NCI-H510A (cell line): Measurements from ENCODE around the gene HNRNPAB.

ENCODE experiments used
- DNase-seq: peaks from one replicate; lab custom pipeline; 2025; lab: John Stamatoyannopoulos, UW

HNRNPAB gene

GRCh38 chr5:178204182-178204934 is at the start of gene HNRNPAB:
TSS of gene HNRNPAB (plus strand) at chr5:178204533. CDS start at chr5:178204838, 305 bp downstream.
- DNase-seq: peak; percentile 78

- no peak for DNase-seq
Observed at GRCh38 chr5:178155065-178155464, 49.3 kb upstream of the HNRNPAB start.

GRCh38 chr5:178160176-178160575 is 44.2 kb upstream of the HNRNPAB start:
- no peak for DNase-seq

GRCh38 chr5:178162481-178162880 is 41.9 kb upstream of the HNRNPAB start:
- no peak for DNase-seq

GRCh38 chr5:178163772-178164735 is 40.3 kb upstream of the HNRNPAB start:
- DNase-seq: peak; percentile 78

- DNase-seq: no peak
Observed at GRCh38 chr5:178165581-178165980, 38.8 kb upstream of the HNRNPAB start.

GRCh38 chr5:178170455-178170854 is 33.9 kb upstream of the HNRNPAB start:
- no peak for DNase-seq

GRCh38 chr5:178174456-178174855 is 29.9 kb upstream of the HNRNPAB start:
- no peak for DNase-seq

- DNase-seq: no peak
Observed at GRCh38 chr5:178176791-178177190, 27.5 kb upstream of the HNRNPAB start.

- DNase-seq: no peak
Observed at GRCh38 chr5:178177569-178177968, 26.8 kb upstream of the HNRNPAB start.

- no peak for DNase-seq
Observed at GRCh38 chr5:178180141-178180863, 24.0 kb upstream of the HNRNPAB start.

GRCh38 chr5:178182158-178182876 is 22.0 kb upstream of the HNRNPAB start:
- DNase-seq: no peak

GRCh38 chr5:178186427-178186826 is 17.9 kb upstream of the HNRNPAB start:
- DNase-seq: no peak

- DNase-seq: no peak
Observed at GRCh38 chr5:178187014-178187413, 17.3 kb upstream of the HNRNPAB start, which contains the start of gene GMCL2. TSS of gene GMCL2 (minus strand) at chr5:178187371. CDS start at chr5:178187299, 72 bp downstream.

GRCh38 chr5:178189433-178189832 is 14.9 kb upstream of the HNRNPAB start:
- DNase-seq: no peak

- no peak for DNase-seq
Observed at GRCh38 chr5:178191661-178192060, 12.7 kb upstream of the HNRNPAB start.

GRCh38 chr5:178192244-178192643 is 12.1 kb upstream of the HNRNPAB start:
- no peak for DNase-seq

GRCh38 chr5:178192787-178193186 is 11.5 kb upstream of the HNRNPAB start:
- DNase-seq: no peak

- no peak for DNase-seq
Observed at GRCh38 chr5:178193251-178193809, 11.0 kb upstream of the HNRNPAB start.

- no peak for DNase-seq
Observed at GRCh38 chr5:178194026-178194425, 10.3 kb upstream of the HNRNPAB start.

- DNase-seq: no peak
Observed at GRCh38 chr5:178196281-178196812, 8.0 kb upstream of the HNRNPAB start.
